ENCODE measurements around the gene EZR. TPM values are rescaled to one million over a fixed set of nuclear protein-coding genes. Genes with fewer than 3 reads are reported as not detected.

Gene EZR
- total and polyA plus RNA-seq, 10 of the 15 experiments (the other 5 are each of a cell fraction or from before 2014, with no cell fraction given), result 79.1 to 282 (median 161) TPM

- ChIA-PET CTCF (interaction anchor here (0.6 to 11.4 kb wide), 31 partner anchors 8 to 574 kb away, joined by 3 to 127 read pairs (median 4); partner anchors contain the start of genes EZR, RSPH3 and SYTL3), SMC1A (ENCODE audit: uncharacterized antibody, unreplicated experiment) (interaction anchor here (0.6 to 7.5 kb wide), 24 partner anchors 9 to 502 kb away, joined by 3 to 73 read pairs (median 4); no protein-coding TSS in a partner anchor), RAD21 (ENCODE audit: unreplicated experiment) (interaction anchor here (0.6 to 8.6 kb wide), 29 partner anchors 8 to 579 kb away, joined by 3 to 65 read pairs (median 4); partner anchors contain the start of genes RSPH3 and TAGAP), POLR2A (interaction anchor here (0.7 to 5.0 kb wide), 9 partner anchors 8 to 193 kb away, joined by 3 to 27 read pairs (median 5); partner anchors contain the start of gene EZR)
- Histone ChIP-seq H3K4me3 (0 out of 2 replicates have a peak overlapping the region, but pooled peaks have one; percentile 36), H3K79me2 (ENCODE audit: control insufficient read depth, insufficient read depth, low read length) (peaks cover 89% of the 10 kb centered on the region), H3K9me3 (replicated peaks; ENCODE audit: control insufficient read depth, insufficient read depth, low read length) (no peaks in the 10 kb centered on the region; the same call in 2 of the 3 replicates), H3K9ac (ENCODE audit: control insufficient read depth, insufficient read depth, low read length) (no peak overlapping the region), H3K27ac (ENCODE audit: control insufficient read depth, insufficient read depth) (no peak overlapping the region), H3K4me2 (ENCODE audit: control insufficient read depth, insufficient read depth) (peak overlapping the region; percentile 36), H3K4me1 (ENCODE audit: control insufficient read depth, insufficient read depth, low read length) (peaks cover 65% of the 10 kb centered on the region), H3K36me3 (ENCODE audit: control insufficient read depth in 2 of 2, insufficient read depth in 2 of 2, low read length in 1 of 2) (peaks cover 0 to 24% of the 10 kb centered on the region in 2 experiments; a peak in 3 of 4 replicates), H4K20me1 (ENCODE audit: control insufficient read depth, insufficient read depth) (peaks cover 5% of the 10 kb centered on the region; the same call in 1 of the 2 replicates), H3K27me3 (replicated peaks in 1 of 2; ENCODE audit: control insufficient read depth in 2 of 2, insufficient read depth in 2 of 2, low read length in 1 of 2) (no peaks in the 10 kb centered on the region), H2AFZ (ENCODE audit: control insufficient read depth, low read depth, low read length) (no peak overlapping the region)
- ATAC-seq, result peak; percentile 74
- no peak for FAIRE-seq
- DNase-seq (ENCODE audit: low read depth, low spot score), result no peak
- WGBS (ENCODE audit: insufficient coverage, insufficient replicate concordance, low lambda C conversion rate, missing lambda C conversion rate), result 0% methylated on average over 1 of the region's 1 CpG
- in situ Hi-C loops (cut with MboI), result no loop called here
- no TSS peak for BruUV-seq (replicated peaks)
- intact Hi-C loops (cut with micrococcal nuclease; ENCODE audit: unreplicated experiment), result loop anchor here (1.0 to 5.0 kb wide), 5 partner anchors 21 to 179 kb away; no protein-coding TSS in a partner anchor
- TF ChIP-seq, protein P1, sequence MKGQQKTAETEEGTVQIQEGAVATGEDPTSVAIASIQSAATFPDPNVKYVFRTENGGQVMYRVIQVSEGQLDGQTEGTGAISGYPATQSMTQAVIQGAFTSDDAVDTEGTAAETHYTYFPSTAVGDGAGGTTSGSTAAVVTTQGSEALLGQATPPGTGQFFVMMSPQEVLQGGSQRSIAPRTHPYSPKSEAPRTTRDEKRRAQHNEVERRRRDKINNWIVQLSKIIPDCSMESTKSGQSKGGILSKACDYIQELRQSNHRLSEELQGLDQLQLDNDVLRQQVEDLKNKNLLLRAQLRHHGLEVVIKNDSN (IDR thresholded peaks at IDR 0.05; ENCODE audit: borderline replicate concordance, extremely low read length, insufficient read depth, low read depth, low read length), result no peak
- TF ChIP-seq LARP7 (IDR thresholded peaks at IDR 0.05) (no peak), POLR2AphosphoS2 (IDR thresholded peaks at IDR 0.05; ENCODE audit: low read depth, low read length) (no peak), ZSCAN29 (IDR thresholded peaks at IDR 0.05) (no peak), RUNX3 (IDR thresholded peaks at IDR 0.05; ENCODE audit: low read length) (peak; percentile 18; the same call in 1 of the 2 replicates), TCF3 (IDR thresholded peaks at IDR 0.05; ENCODE audit: borderline replicate concordance, insufficient read depth, low read depth, low read length) (no peak), NR2F1 (conservative IDR thresholded peaks at IDR 0.05) (no peak), NR2C2 (IDR thresholded peaks at IDR 0.05; ENCODE audit: borderline replicate concordance, control insufficient read depth, insufficient read length, low read depth) (no peak), SMARCA5 (IDR thresholded peaks at IDR 0.05) (no peak), RELB (IDR thresholded peaks at IDR 0.05; ENCODE audit: low read depth) (no peak), CHD4 (IDR thresholded peaks at IDR 0.05) (no peak), SREBF2 (IDR thresholded peaks at IDR 0.05; ENCODE audit: low read length) (no peak), KAT2A (conservative IDR thresholded peaks at IDR 0.05; ENCODE audit: control insufficient read depth, low read depth, low read length) (no peak), JUND (IDR thresholded peaks at IDR 0.05; ENCODE audit: low read depth, low read length) (peak; percentile 18; the same call in 1 of the 2 replicates), SMC3 (IDR thresholded peaks at IDR 0.05; ENCODE audit: borderline replicate concordance, low read length) (peak; percentile 54), SRF (IDR thresholded peaks at IDR 0.05; ENCODE audit: low read depth in 2 of 2, low read length in 2 of 2) (no peak)
- TF ChIP-seq, protein P2, sequence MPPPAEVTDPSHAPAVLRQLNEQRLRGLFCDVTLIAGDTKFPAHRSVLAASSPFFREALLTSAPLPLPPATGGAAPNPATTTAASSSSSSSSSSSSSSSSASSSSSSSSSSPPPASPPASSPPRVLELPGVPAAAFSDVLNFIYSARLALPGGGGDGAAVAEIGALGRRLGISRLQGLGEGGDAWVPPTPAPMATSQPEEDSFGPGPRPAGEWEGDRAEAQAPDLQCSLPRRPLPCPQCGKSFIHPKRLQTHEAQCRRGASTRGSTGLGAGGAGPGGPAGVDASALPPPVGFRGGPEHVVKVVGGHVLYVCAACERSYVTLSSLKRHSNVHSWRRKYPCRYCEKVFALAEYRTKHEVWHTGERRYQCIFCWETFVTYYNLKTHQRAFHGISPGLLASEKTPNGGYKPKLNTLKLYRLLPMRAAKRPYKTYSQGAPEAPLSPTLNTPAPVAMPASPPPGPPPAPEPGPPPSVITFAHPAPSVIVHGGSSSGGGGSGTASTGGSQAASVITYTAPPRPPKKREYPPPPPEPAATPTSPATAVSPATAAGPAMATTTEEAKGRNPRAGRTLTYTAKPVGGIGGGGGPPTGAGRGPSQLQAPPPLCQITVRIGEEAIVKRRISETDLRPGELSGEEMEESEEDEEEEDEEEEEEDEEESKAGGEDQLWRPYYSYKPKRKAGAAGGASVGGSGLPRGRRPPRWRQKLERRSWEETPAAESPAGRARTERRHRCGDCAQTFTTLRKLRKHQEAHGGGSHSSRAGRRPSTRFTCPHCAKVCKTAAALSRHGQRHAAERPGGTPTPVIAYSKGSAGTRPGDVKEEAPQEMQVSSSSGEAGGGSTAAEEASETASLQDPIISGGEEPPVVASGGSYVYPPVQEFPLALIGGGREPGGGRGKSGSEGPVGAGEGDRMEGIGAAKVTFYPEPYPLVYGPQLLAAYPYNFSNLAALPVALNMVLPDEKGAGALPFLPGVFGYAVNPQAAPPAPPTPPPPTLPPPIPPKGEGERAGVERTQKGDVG (CRISPR knock-in tag; IDR thresholded peaks at IDR 0.05), result no peak
- TF ChIP-seq, protein P3, sequence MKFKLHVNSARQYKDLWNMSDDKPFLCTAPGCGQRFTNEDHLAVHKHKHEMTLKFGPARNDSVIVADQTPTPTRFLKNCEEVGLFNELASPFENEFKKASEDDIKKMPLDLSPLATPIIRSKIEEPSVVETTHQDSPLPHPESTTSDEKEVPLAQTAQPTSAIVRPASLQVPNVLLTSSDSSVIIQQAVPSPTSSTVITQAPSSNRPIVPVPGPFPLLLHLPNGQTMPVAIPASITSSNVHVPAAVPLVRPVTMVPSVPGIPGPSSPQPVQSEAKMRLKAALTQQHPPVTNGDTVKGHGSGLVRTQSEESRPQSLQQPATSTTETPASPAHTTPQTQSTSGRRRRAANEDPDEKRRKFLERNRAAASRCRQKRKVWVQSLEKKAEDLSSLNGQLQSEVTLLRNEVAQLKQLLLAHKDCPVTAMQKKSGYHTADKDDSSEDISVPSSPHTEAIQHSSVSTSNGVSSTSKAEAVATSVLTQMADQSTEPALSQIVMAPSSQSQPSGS (IDR thresholded peaks at IDR 0.05; ENCODE audit: low read length), result no peak
Observed at GRCh38 chr6:158793432-158793831, 25.7 kb downstream of the EZR start.
